Cerebellar nuclear complex (tissue), 1 donor: ENCODE data around the gene CCM2.
"Not testable (repeated sequence)": the region's sequence is repeated elsewhere in the genome, so short reads cannot be mapped to it uniquely, and the experiment has no call there.

Source experiments
- DNase-seq, 2 experiments: peaks; one replicate each; lab custom pipeline; 2025; lab: John Stamatoyannopoulos, UW

Gene CCM2

GRCh38 chr7:44999245-45000092 is 532 bp upstream of the CCM2 start:
- DNase-seq = peak; percentile 96 to 99

GRCh38 chr7:45001138-45001694 is 1.2 kb downstream of the CCM2 start:
- no peak for DNase-seq

GRCh38 chr7:45001826-45002225 is 1.8 kb downstream of the CCM2 start:
- DNase-seq = no peak

- DNase-seq = no peak
Observed at GRCh38 chr7:45003789-45004188, 3.8 kb downstream of the CCM2 start.

- DNase-seq = no peak
Observed at GRCh38 chr7:45007106-45007505, 7.1 kb downstream of the CCM2 start.

- no peak for DNase-seq
Observed at GRCh38 chr7:45007571-45008328, 7.7 kb downstream of the CCM2 start.

GRCh38 chr7:45013465-45013967 is 13.5 kb downstream of the CCM2 start:
- DNase-seq = no peak

- no peak for DNase-seq
Observed at GRCh38 chr7:45015313-45015712, 15.3 kb downstream of the CCM2 start.

GRCh38 chr7:45017253-45017652 is 17.3 kb downstream of the CCM2 start:
- DNase-seq = no peak

- DNase-seq = no peak
Observed at GRCh38 chr7:45020915-45021314, 20.9 kb downstream of the CCM2 start.

- no peak for DNase-seq
Observed at GRCh38 chr7:45021604-45022296, 21.7 kb downstream of the CCM2 start.

GRCh38 chr7:45024126-45024744 is 24.2 kb downstream of the CCM2 start:
- no peak for DNase-seq

- not testable (repeated sequence) for DNase-seq
Observed at GRCh38 chr7:45025473-45025872, 25.5 kb downstream of the CCM2 start.

- DNase-seq = no peak
Observed at GRCh38 chr7:45026013-45026412, 26.0 kb downstream of the CCM2 start.

- DNase-seq = no peak
Observed at GRCh38 chr7:45026984-45027773, 27.2 kb downstream of the CCM2 start.

GRCh38 chr7:45027774-45028114 is 27.7 kb downstream of the CCM2 start:
- no peak for DNase-seq

- no peak for DNase-seq
Observed at GRCh38 chr7:45028138-45028919, 28.3 kb downstream of the CCM2 start.

- no peak for DNase-seq
Observed at GRCh38 chr7:45028920-45029344, 28.9 kb downstream of the CCM2 start.

- DNase-seq = no peak
Observed at GRCh38 chr7:45031829-45032228, 31.8 kb downstream of the CCM2 start.

- DNase-seq = no peak
Observed at GRCh38 chr7:45032421-45032820, 32.4 kb downstream of the CCM2 start.
